ENCODE results near the gene MAGEC2. TPM values are rescaled to one million over a fixed set of nuclear protein-coding genes. Genes with fewer than 3 reads are reported as not detected.

The MAGEC2 gene
- total RNA-seq, result not detected in 2 replicates

GRCh38 chrX:142204522-142205433 lies at the start of gene MAGEC2:
MAGEC2 (minus strand) TSS chrX:142205290; CDS start chrX:142203987, 1,303 bp downstream.

Measured in placental epithelial cell (primary cell).